GM21619 (cell line): ENCODE measurements around the gene TNFAIP6.
"Not testable (repeated sequence)": the region's sequence is repeated elsewhere in the genome, so short reads cannot be mapped to it uniquely, and the experiment has no call there.

Experiments used
- ATAC-seq: cut with Tn5 transposase; IDR thresholded peaks from one replicate; pipeline ENCODE4 v1.9.1; 2021; ENCODE audit not compliant: unreplicated experiment

TNFAIP6 gene

GRCh38 chr2:151410485-151410834 lies 53.1 kb downstream of the TNFAIP6 start:
- ATAC-seq, result peak; percentile 29

- no peak for ATAC-seq
These were observed 60.3 kb downstream of the TNFAIP6 start for GRCh38 chr2:151417650-151418049.

- not testable (repeated sequence) for ATAC-seq
These were observed 64.3 kb downstream of the TNFAIP6 start for GRCh38 chr2:151421681-151422080.

GRCh38 chr2:151422917-151423439 lies 65.6 kb downstream of the TNFAIP6 start:
- peak; percentile 80 for ATAC-seq

- no peak for ATAC-seq
These were observed 66.4 kb downstream of the TNFAIP6 start for GRCh38 chr2:151423760-151424159.
